HS-5 (cell line): ENCODE results near the gene ARID4B.
A peak's percentile ranks its signal among the peaks of the same experiment; 100 is the strongest.
"Not testable (repeated sequence)": the region's sequence is repeated elsewhere in the genome, so short reads cannot be mapped to it uniquely, and the experiment has no call there.

Experiments used
- DNase-seq: peaks from one replicate; pipeline ENCODE4 v3.0.0-alpha.2; 2012; ENCODE audit warnings: low read depth

Gene ARID4B

GRCh38 chr1:235328271-235329138 lies 526 bp upstream of the ARID4B start, which contains the start of gene GGPS1:
Gene GGPS1, plus strand, starts transcription at chr1:235328570. Its CDS starts 6,695 bp downstream, at chr1:235335265.
- DNase-seq = peak; percentile 100

DNA sequence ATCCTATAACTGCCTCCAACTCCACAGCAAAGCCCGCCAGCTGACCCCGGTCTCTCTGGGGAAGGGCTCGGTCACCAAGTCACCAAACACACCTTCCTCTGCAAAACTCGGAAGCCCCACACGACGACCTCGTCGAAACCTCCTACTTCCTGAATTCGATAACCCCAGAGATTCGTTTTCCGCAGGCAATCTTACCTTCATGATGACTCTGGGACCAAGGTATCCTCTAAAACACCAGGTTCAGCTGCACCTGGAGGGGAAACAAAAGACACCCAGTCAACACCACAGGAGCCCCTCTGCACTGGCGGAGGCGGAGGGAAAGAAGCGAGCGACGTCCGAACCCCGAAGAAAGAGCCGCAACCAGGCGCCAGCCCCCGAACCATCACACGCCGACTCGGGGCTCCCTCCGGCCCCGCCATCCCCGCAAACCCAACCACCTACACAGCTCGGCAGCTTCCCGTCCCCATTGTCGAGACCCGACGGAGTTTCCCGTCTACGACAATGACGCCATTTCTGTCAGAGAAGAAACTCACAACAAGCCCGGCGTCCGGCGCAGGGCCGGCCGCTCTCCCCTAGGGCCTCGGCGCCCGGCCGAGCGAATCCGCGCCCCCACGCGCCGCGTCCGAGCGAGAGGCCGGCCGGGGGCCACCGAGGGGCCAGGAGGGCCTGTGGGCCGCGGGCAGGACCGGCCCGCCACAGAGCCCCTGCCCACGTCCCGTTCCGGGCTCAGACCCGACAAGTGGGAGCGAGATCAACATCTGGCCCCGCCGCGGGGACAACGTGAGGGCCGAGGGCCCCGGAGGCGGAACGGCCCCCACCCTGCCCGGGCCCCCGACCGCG lies 1.0 kb downstream of the ARID4B start:
- DNase-seq = no peak

- no peak for DNase-seq
Measured at GRCh38 chr1:235325854-235326253, 2.1 kb downstream of the ARID4B start.

DNA sequence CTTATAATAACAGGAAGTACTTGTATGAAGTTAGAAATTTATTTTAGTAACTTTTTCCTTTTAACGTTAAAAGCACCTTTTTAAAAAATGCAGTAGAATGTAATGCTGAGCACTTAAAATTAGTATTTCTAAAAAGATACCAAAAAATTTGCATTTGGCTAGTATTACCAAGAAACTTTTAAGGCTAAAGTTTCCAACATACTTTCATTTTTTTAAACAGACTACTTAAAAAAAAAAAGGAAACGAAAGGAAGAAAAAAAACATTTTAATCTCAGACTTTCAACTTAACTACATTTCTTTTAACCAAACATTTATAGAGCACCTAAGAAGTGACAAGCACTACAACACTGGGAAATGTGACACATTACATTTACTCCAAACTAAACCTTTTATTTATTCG lies 2.8 kb downstream of the ARID4B start:
- no peak for DNase-seq

GRCh38 chr1:235324296-235324695 lies 3.7 kb downstream of the ARID4B start:
- DNase-seq = no peak

GRCh38 chr1:235320521-235321179 lies 7.3 kb downstream of the ARID4B start:
- no peak for DNase-seq

GRCh38 chr1:235319255-235319654 lies 8.7 kb downstream of the ARID4B start:
- no peak for DNase-seq

GRCh38 chr1:235317168-235317567 lies 10.8 kb downstream of the ARID4B start:
- no peak for DNase-seq

DNA sequence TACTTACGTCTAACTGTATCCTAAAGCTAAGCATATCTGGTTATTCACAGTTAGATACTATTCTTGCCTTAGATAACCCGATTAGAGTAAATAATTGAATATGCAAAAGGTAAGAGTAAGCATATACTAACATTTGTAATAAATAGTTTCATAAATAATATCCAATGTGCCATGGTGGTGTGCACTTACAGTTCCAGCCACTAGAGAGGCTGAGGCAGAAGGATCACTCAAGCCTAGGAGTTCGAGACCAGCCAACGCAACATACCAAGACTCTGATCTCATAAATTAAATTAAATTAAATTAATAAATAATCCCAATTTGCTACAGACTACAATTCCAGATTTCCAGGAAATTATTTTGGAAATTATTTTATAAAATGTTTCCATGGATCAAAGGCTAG lies 12.2 kb downstream of the ARID4B start:
- DNase-seq = no peak

GRCh38 chr1:235315173-235315572 lies 12.8 kb downstream of the ARID4B start:
- DNase-seq = no peak

GRCh38 chr1:235313931-235314678 lies 13.9 kb downstream of the ARID4B start:
- DNase-seq = no peak

DNA sequence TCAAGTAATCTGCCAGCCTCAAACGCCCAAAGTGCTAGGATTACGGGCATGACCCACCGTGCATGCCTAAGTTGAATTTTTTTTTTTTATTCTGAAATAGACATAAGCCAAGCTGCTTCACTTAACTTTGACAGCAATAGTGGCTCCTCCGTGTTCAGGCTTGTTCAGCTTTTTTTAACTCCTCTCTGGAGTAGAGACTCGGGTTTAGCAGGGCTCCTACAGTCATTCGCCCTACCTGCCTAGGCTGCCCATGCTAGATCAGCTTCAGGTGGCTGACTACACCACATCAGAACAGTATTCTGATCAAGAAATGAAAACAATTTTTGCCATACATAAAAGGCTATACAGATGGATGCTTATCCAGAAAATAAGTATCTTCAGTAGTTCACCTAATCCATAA lies 14.7 kb downstream of the ARID4B start:
- DNase-seq = no peak

DNA sequence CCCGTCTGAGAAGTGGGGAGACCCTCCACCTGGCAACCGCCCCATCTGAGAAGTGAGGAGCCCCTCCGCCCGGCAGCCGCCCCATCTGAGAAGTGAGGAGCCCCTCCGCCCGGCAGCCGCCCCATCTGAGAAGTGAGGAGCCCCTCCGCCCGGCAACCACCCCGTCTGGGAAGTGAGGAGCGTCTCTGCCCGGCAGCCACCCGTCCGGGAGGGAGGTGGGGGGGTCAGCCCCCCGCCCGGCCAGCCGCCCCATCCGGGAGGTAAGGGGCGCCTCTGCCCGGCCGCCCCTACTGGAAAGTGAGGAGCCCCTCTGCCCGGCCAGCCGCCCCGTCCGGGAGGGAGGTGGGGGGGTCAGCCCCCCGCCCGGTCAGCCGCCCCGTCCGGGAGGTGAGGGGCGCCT lies 18.8 kb downstream of the ARID4B start:
- not testable (repeated sequence) for DNase-seq

- DNase-seq = no peak
Measured at GRCh38 chr1:235307158-235308124, 20.5 kb downstream of the ARID4B start.

DNA sequence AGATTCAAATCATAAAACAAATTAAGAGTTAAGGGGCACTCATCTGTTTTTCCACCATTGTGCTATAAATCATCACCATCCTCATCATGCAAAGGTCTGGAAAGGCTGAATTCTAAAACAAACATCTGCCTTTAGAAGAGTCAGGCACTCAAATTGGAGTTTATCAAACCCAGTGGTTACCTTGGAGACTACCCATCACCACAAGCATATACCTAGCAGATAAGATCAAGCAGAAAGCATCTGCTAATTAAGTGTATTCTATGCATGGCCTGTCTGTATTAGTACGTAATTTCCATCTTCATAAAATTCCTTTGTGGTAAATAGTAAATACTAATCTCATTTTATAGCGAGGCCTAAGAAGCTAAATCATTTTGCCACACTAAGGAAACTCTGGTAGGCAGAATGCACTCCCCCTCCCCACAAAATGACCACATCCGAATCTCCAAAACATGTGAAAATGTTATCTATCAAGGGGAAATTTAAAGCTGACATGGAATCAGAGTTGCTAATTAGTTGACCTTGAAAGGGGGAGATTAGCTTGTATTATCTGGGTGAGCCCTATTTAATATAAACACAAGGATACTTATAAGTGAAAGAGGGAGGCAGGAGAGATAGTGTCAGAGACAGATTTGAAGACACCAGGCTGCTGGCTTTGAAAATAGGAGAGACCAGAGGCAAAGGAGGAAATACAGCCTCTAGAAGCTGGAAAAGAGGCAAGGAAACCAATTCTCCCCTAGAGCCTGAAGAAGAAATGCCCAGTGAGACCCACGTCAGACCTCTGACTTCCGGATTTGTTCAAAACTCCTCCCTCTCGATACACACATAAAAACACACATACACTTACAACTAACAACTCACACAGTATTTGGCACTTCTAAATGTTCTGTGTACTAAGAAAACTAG lies 23.2 kb downstream of the ARID4B start:
- no peak for DNase-seq

- no peak for DNase-seq
Measured at GRCh38 chr1:235302143-235302542, 25.8 kb downstream of the ARID4B start.

DNA sequence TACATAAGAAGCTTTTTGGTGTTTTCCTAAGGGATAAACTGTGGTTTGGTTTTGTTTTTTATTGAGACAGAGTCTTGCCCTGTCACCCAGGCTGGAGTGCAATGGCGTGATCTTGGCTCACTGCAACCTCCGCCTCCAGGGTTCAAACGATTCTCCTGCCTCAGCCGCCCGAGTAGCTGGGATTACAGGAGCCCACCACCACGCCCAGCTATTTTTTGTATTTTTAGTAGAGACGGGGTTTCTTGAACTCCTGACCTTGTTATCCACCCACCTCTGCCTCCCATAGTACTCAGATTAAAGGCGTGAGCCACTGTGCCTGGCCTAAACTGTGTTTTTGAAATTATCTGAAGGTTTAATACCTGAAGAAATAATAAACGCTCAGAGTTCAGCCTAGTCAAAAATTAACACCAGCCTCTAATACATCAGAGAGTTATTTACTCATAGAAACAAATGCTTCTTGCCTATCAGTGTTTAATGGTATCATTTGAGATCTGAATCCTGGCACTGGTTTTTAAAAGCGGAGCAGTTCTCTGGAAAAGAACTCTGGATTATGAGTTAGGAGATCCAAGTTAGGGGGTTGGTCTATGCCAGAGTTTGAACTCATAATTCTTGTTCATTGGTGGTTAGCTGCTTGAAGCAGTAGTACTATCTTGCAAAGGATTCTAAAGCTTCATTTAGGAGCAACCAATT lies 28.7 kb downstream of the ARID4B start:
- DNase-seq = no peak

DNA sequence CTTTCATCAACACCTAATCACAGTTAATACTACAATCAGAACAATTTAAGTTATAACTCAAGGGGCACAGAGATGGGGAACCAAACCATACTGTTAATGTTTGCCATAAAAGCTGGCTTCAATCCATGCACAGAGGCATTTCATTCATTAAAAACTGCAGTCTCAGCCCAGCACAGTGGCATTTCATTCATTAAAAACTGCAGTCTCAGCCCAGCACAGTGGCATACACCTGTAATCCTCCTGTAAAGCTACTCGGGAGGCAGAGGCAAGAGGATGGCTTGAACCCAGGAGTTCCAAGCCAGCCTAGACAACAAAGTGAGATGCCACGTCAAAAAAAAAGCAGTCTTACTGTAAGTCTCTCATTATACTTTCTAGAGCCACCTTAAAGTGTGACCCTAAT lies 29.2 kb downstream of the ARID4B start:
- DNase-seq = no peak

DNA sequence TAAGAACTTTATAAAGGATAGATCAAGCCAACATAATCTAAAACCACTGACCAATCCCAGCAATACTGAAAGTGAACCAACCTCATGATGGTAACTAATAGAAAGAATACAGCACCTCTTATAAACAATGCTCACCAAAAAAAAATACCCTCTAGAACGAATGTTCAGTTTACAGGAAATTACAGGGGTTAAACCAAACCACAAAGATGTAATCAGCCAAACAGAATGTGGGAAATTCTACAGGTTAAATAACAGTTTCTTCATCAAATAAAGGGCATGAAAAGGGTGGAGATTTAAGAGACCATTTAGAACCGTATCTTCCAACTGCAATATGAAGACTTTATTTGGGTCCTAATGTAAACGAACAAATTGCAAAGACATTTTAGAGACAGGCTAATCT lies 30.4 kb downstream of the ARID4B start:
- DNase-seq = no peak
